Transverse colon (tissue), 3 donors: Measurements from ENCODE around the gene TWSG1.

ENCODE experiments used
- CTCF ChIP-seq, 5 experiments: fragments of 200-600 bp in 3 of 5; fragments of 450-650 bp in 2 of 5; sonication (generic) in 3 of 5; IDR thresholded peaks; 1 replicate in 2 of 5; 2 replicates in 3 of 5; pipeline ENCODE4 v1.5.1; 2016 to 2017; ENCODE audit warnings: antibody characterized with exemption in 5 of 5, inconsistent platforms in 3 of 5, mild to moderate bottlenecking in 2 of 5, moderate library complexity in 1 of 5
- POLR2A ChIP-seq: fragments of 450-650 bp; IDR thresholded peaks from one replicate; pipeline ENCODE4 v1.6.1; 2016; ENCODE audit warnings: antibody characterized with exemption, mild to moderate bottlenecking, moderate library complexity

GRCh38 chr18:9319333-9319732 lies 15.2 kb upstream of the TWSG1 start:
- TF ChIP-seq CTCF (IDR thresholded peaks at IDR 0.05): no peak
- no peak for TF ChIP-seq POLR2A
